IMR-90 (cell line): ENCODE results near the gene BLVRA. TPM values are rescaled to one million over a fixed set of nuclear protein-coding genes. Genes with fewer than 3 reads are reported as not detected.

Experiments
- ATAC-seq: fragments of 200-7000 bp; cut with Tn5 transposase; 2 replicates; pipeline ENCODE4 v1.9.1; 2020; ENCODE audit warnings: low read depth, mild to moderate bottlenecking, moderate library complexity
- BruUV-seq: library from RNA; stranded (reverse); fragments of 400-500 nt; replicated peaks from 2 replicates; lab custom pipeline; 2021; lab: Mats Ljungman, UMichigan
- CTCF ChIA-PET: fragments of 300-600 bp; formaldehyde crosslinking; extraction: SDS; loops from one replicate; lab custom pipeline; 2021; ENCODE audit warnings: antibody characterized with exemption; lab: Yijun Ruan, JAX
- POLR2A ChIA-PET: fragments of 300-600 bp; sonication (Branson Sonifier 250); formaldehyde crosslinking; loops from one replicate; lab custom pipeline; 2022; ENCODE audit warnings: antibody characterized with exemption; ENCODE audit not compliant: unreplicated experiment; lab: Charles Lee
- DNase-seq: peaks from one replicate; pipeline ENCODE4 v3.0.0; 2013
- H2AFZ ChIP-seq: replicated peaks from 2 replicates; pipeline ENCODE3; 2013; ENCODE audit warnings: low read length, mild to moderate bottlenecking; ENCODE audit not compliant: poor library complexity
- H2AK5ac ChIP-seq: 2 replicates; pipeline ENCODE4 v1.6.1; 2013; ENCODE audit warnings: low read depth, low read length, inconsistent platforms
- H2AK9ac ChIP-seq: replicated peaks from 2 replicates; pipeline ENCODE3; 2013; ENCODE audit warnings: mild to moderate bottlenecking, low read depth, low read length, moderate library complexity; ENCODE audit not compliant: poor library complexity
- H2BK120ac ChIP-seq: 2 replicates; pipeline ENCODE4 v1.6.1; 2013; ENCODE audit warnings: low read depth, low read length, inconsistent platforms
- H2BK15ac ChIP-seq: 3 replicates; pipeline ENCODE4 v1.6.1; 2013; ENCODE audit warnings: low read depth, low read length, inconsistent platforms
- H2BK20ac ChIP-seq: 2 replicates; pipeline ENCODE4 v1.6.1; 2013; ENCODE audit warnings: low read depth, mild to moderate bottlenecking, inconsistent platforms, low read length, moderate library complexity
- H2BK5ac ChIP-seq: 2 replicates; pipeline ENCODE4 v1.6.1; 2013; ENCODE audit warnings: mild to moderate bottlenecking, low read depth, low read length, inconsistent platforms; ENCODE audit not compliant: poor library complexity, severe bottlenecking
- H3K14ac ChIP-seq: replicated peaks from 2 replicates; pipeline ENCODE4 v1.6.1; 2013; ENCODE audit warnings: low read depth, low read length, inconsistent platforms
- H3K18ac ChIP-seq: 2 replicates; pipeline ENCODE4 v1.6.1; 2013; ENCODE audit warnings: low read depth, low read length, control low read depth
- H3K23ac ChIP-seq: 2 replicates; pipeline ENCODE4 v1.6.1; 2013; ENCODE audit warnings: low read depth, low read length, inconsistent platforms
- H3K27ac ChIP-seq: 2 replicates; pipeline ENCODE4 v1.5.1; 2013; ENCODE audit warnings: mild to moderate bottlenecking, control low read depth, low read length; ENCODE audit not compliant: insufficient read depth
- H3K27me3 ChIP-seq: 2 replicates; pipeline ENCODE4 v1.6.1; 2013; ENCODE audit warnings: low read length; ENCODE audit not compliant: control insufficient read depth, insufficient read depth
- H3K36me3 ChIP-seq: 2 replicates; pipeline ENCODE4 v1.6.1; 2013; ENCODE audit warnings: low read length, mixed read lengths; ENCODE audit not compliant: control insufficient read depth, insufficient read depth
- H3K4ac ChIP-seq: 2 replicates; pipeline ENCODE4 v1.6.1; 2013; ENCODE audit warnings: low read depth, low read length, inconsistent platforms
- H3K4me1 ChIP-seq: 2 replicates; pipeline ENCODE4 v1.6.1; 2013; ENCODE audit warnings: low read length, mixed read lengths; ENCODE audit not compliant: control insufficient read depth, insufficient read depth
- H3K4me2 ChIP-seq: 2 replicates; pipeline ENCODE4 v1.6.1; 2013; ENCODE audit warnings: low read depth, mild to moderate bottlenecking, control low read depth, low read length, moderate library complexity
- H3K4me3 ChIP-seq: 2 replicates; pipeline ENCODE4 v1.5.1; 2013; ENCODE audit warnings: low read depth, mild to moderate bottlenecking, control low read depth, low read length, moderate library complexity; ENCODE audit not compliant: insufficient read depth
- H3K56ac ChIP-seq: 2 replicates; pipeline ENCODE4 v1.6.1; 2013; ENCODE audit warnings: low read length, inconsistent platforms; ENCODE audit not compliant: insufficient read depth; ENCODE audit errors: extremely low read depth
- H3K79me1 ChIP-seq, 2 experiments: 2 replicates each; pipeline ENCODE4 v1.6.1; 2013; ENCODE audit warnings: low read length in 2 of 2, inconsistent platforms in 1 of 2, low read depth in 1 of 2
- H3K9ac ChIP-seq: 2 replicates; pipeline ENCODE4 v1.6.1; 2013; ENCODE audit warnings: low read depth, low read length, control low read depth
- H3K9me1 ChIP-seq: 2 replicates; pipeline ENCODE4 v1.6.1; 2013; ENCODE audit warnings: low read length, inconsistent platforms; ENCODE audit not compliant: insufficient read depth
- H3K9me3 ChIP-seq: 2 replicates; pipeline ENCODE4 v1.6.1; 2013; ENCODE audit warnings: low read length; ENCODE audit not compliant: control insufficient read depth, insufficient read depth
- H4K20me1 ChIP-seq: 2 replicates; pipeline ENCODE4 v1.6.1; 2013; ENCODE audit warnings: low read length, inconsistent platforms; ENCODE audit not compliant: insufficient read depth
- H4K5ac ChIP-seq: 2 replicates; pipeline ENCODE4 v1.6.1; 2013; ENCODE audit warnings: mild to moderate bottlenecking, low read depth, low read length, control low read depth
- H4K8ac ChIP-seq, 2 experiments: 2 replicates each; pipeline ENCODE4 v1.6.1; 2013; ENCODE audit warnings: low read depth in 2 of 2, low read length in 2 of 2, control low read depth in 1 of 2, inconsistent platforms in 1 of 2
- H4K91ac ChIP-seq: 2 replicates; pipeline ENCODE4 v1.6.1; 2013; ENCODE audit warnings: low read depth, low read length, inconsistent platforms; ENCODE audit not compliant: insufficient read depth
- BHLHE40 ChIP-seq: fragments of 150-350 bp; IDR thresholded peaks from 2 replicates; pipeline ENCODE4 v1.6.1; 2016; ENCODE audit warnings: mild to moderate bottlenecking, low read depth, low read length
- CEBPB ChIP-seq: IDR thresholded peaks from 2 replicates; pipeline ENCODE4 v1.6.1; 2012; ENCODE audit warnings: low read depth, low read length, improper control_type of control experiment
- CTCF ChIP-seq: conservative IDR thresholded peaks from 2 replicates; pipeline ENCODE4 v1.5.1; 2012; ENCODE audit warnings: mild to moderate bottlenecking, low read depth, low read length, improper control_type of control experiment
- ELK1 ChIP-seq: fragments of 150-350 bp; IDR thresholded peaks from 2 replicates; pipeline ENCODE4 v1.6.1; 2016; ENCODE audit warnings: low read depth, mild to moderate bottlenecking, low read length, moderate library complexity, borderline replicate concordance
- FOS ChIP-seq: fragments of 150-350 bp; IDR thresholded peaks from 2 replicates; pipeline ENCODE4 v1.6.1; 2016; ENCODE audit warnings: low read depth, low read length
- MAFK ChIP-seq: IDR thresholded peaks from 2 replicates; pipeline ENCODE4 v1.6.1; 2012; ENCODE audit warnings: low read depth, low read length, improper control_type of control experiment
- MXI1 ChIP-seq: IDR thresholded peaks from 2 replicates; pipeline ENCODE4 v1.6.1; 2012; ENCODE audit warnings: low read depth, mild to moderate bottlenecking, low read length, moderate library complexity, borderline replicate concordance
- NFE2L2 ChIP-seq: fragments of 150-350 bp; IDR thresholded peaks from 2 replicates; pipeline ENCODE4 v1.6.1; 2016; ENCODE audit warnings: low read depth, mild to moderate bottlenecking, low read length
- POLR2A ChIP-seq: IDR thresholded peaks from 2 replicates; pipeline ENCODE4 v1.6.1; 2012; ENCODE audit warnings: mild to moderate bottlenecking, low read depth, low read length
- RCOR1 ChIP-seq: IDR thresholded peaks from 2 replicates; pipeline ENCODE4 v1.6.1; 2012; ENCODE audit warnings: mild to moderate bottlenecking, low read length, improper control_type of control experiment; ENCODE audit not compliant: insufficient replicate concordance
- RFX5 ChIP-seq: IDR thresholded peaks from 2 replicates; pipeline ENCODE4 v1.8.0; 2012; ENCODE audit warnings: low read depth, mild to moderate bottlenecking, low read length, moderate library complexity
- USF2 ChIP-seq: fragments of 150-350 bp; IDR thresholded peaks from 2 replicates; pipeline ENCODE4 v1.6.1; 2017; ENCODE audit warnings: mild to moderate bottlenecking, antibody characterized with exemption, low read length, low read depth
- WGBS, 2 experiments: methylation state at CpG; one replicate each; pipeline versions ENCODE4 v1.1.5 to v1.1.7; 2013; ENCODE audit warnings: missing lambda C conversion rate in 2 of 2; ENCODE audit not compliant: insufficient read length in 1 of 2; ENCODE audit errors: extremely low coverage in 2 of 2; 5-methylcytosine and 5-hydroxymethylcytosine counted together
- dilution Hi-C: fragments of 300-500 bp; cut with HindIII; formaldehyde crosslinking; loops from one replicate; pipeline ENCODE4 v1.14.3; 2018; ENCODE audit warnings: low sequenced_read_pairs; ENCODE audit not compliant: unreplicated experiment
- in situ Hi-C: fragments of 300-500 bp; cut with MboI; formaldehyde crosslinking; loops from 3 replicates; pipeline ENCODE4 v1.14.3; 2019; ENCODE audit warnings: low sequenced_read_pairs, inconsistent platforms, mixed read lengths
- intact Hi-C: fragments of 100-400 bp; cut with micrococcal nuclease; formaldehyde crosslinking; loops from 2 replicates; pipeline ENCODE4 v1.10.0; 2022
- polyA plus RNA-seq, 3 experiments: library from polyadenylated mRNA; depleted of rRNA; stranded (reverse); fragments of >200 nt; gene quantifications; 2 replicates each; pipeline ENCODE4 v1.2.3, GENCODE V29; 2012; ENCODE audit warnings: low replicate concordance in 1 of 3
- total RNA-seq: library from RNA; depleted of rRNA; stranded (reverse); fragments of >200 nt; gene quantifications from 2 replicates; pipeline ENCODE4 v1.2.3, GENCODE V29; 2012

The BLVRA gene
- total and polyA plus RNA-seq, 2 of the 4 experiments (the other 2 are of a cell fraction): 32.3 to 47.1 TPM

GRCh38 chr7:43779045-43779812 is 20.7 kb downstream of the BLVRA start:
- Histone ChIP-seq H3K79me1 (no peaks in the 10 kb centered on the region; a peak in 1 of 4 replicates), H3K14ac (no peak overlapping the region), H3K4me2 (no peak overlapping the region), H2AK5ac (no peak overlapping the region), H3K9me3 (no peaks in the 10 kb centered on the region), H4K20me1 (no peaks in the 10 kb centered on the region; the same call in 1 of the 2 replicates), H3K4me3 (no peak overlapping the region), H4K8ac (no peak overlapping the region), H2AK9ac (no peak overlapping the region), H2AFZ (no peak overlapping the region), H3K56ac (no peak overlapping the region), H3K27ac (no peak overlapping the region), H2BK15ac (no peak overlapping the region), H3K9me1 (no peaks in the 10 kb centered on the region; the same call in 1 of the 2 replicates), H3K18ac (no peak overlapping the region), H3K23ac (no peak overlapping the region), H4K91ac (no peak overlapping the region), H2BK5ac (no peak overlapping the region), H2BK120ac (no peak overlapping the region), H4K5ac (no peak overlapping the region), H3K36me3 (no peaks in the 10 kb centered on the region; the same call in 1 of the 2 replicates), H3K4me1 (peaks cover 5% of the 10 kb centered on the region), H2BK20ac (no peak overlapping the region), H3K4ac (no peak overlapping the region), H3K9ac (no peak overlapping the region), H3K27me3 (no peaks in the 10 kb centered on the region)
- in situ Hi-C loops: no loop called here
- ChIA-PET POLR2A (no interaction called here), CTCF (no interaction called here)
- 100% methylated on average over 1 of the region's 14 CpGs; no CpG with 5 or more reads in 1 of the 2 experiments for WGBS, 2 experiments
- intact Hi-C loops: no loop called here
- no TSS peak for BruUV-seq
- DNase-seq (no peak), ATAC-seq (no peak)
- TF ChIP-seq NFE2L2: no peak
- no peak for TF ChIP-seq MXI1
- no peak for TF ChIP-seq BHLHE40
- no peak for TF ChIP-seq CTCF
- TF ChIP-seq USF2: no peak
- no peak for TF ChIP-seq RCOR1
- TF ChIP-seq CEBPB: no peak
- TF ChIP-seq FOS: no peak
- no peak for TF ChIP-seq POLR2A
- no peak for TF ChIP-seq ELK1
- TF ChIP-seq MAFK: no peak
- no peak for TF ChIP-seq RFX5
- dilution Hi-C loops: no loop called here
